Urinary bladder (tissue), 4 donors: ENCODE measurements around the gene RANBP17. TPM values are rescaled to one million over a fixed set of nuclear protein-coding genes. Genes with fewer than 3 reads are reported as not detected.

Source experiments
- DNase-seq: peaks from one replicate; pipeline ENCODE4 v3.0.0-alpha.2; 2015; ENCODE audit errors: extremely low spot score
- H3K27ac ChIP-seq: one replicate; pipeline ENCODE4 v1.5.1; 2013; ENCODE audit warnings: low read depth, mild to moderate bottlenecking, moderate library complexity
- H3K36me3 ChIP-seq: one replicate; pipeline ENCODE4 v1.6.1; 2013; ENCODE audit warnings: mild to moderate bottlenecking, moderate library complexity; ENCODE audit not compliant: insufficient read depth
- H3K4me1 ChIP-seq: one replicate; pipeline ENCODE4 v1.6.1; 2013; ENCODE audit warnings: mild to moderate bottlenecking, moderate library complexity; ENCODE audit not compliant: insufficient read depth
- H3K4me3 ChIP-seq: one replicate; pipeline ENCODE4 v1.5.1; 2013; ENCODE audit warnings: low read depth, low read length
- WGBS: extraction: QIAGEN DNeasy Blood & Tissue Kit; methylation state at CpG from one replicate; pipeline ENCODE4 v1.1.7; 2013; 5-methylcytosine and 5-hydroxymethylcytosine counted together
- polyA plus RNA-seq: library from polyadenylated mRNA; stranded (reverse); fragments of 200-250 nt; gene quantifications from one replicate; pipeline ENCODE4 v1.2.3, GENCODE V29; 2013
- total RNA-seq: library from RNA; depleted of rRNA; stranded (reverse); fragments of >200 nt; gene quantifications from one replicate; pipeline ENCODE4 v1.2.3, GENCODE V29; 2014
- donor health status: healthy with polysubstance abuse.
- donor health status: healthy.

RANBP17 gene
- total and polyA plus RNA-seq, 2 donors = 2.4 to 96.5 TPM

GRCh38 chr5:171102877-171103610 is 241.2 kb downstream of the RANBP17 start:
- 72% methylated on average over 11 of the region's 11 CpGs for WGBS
- no peak overlapping the region for H3K4me3 ChIP-seq
- no peak for DNase-seq

GRCh38 chr5:171107669-171108068 is 245.9 kb downstream of the RANBP17 start:
- WGBS = 91% methylated on average over 4 of the region's 4 CpGs

More at GRCh38 chr5:171102877-171103610, 241.2 kb downstream of the RANBP17 start:
- Histone ChIP-seq H3K27ac (no peak overlapping the region), H3K36me3 (no peaks in the 10 kb centered on the region), H3K4me1 (no peaks in the 10 kb centered on the region)

GRCh38 chr5:171115519-171115918 is 253.7 kb downstream of the RANBP17 start:
- Histone ChIP-seq H3K4me1 (no peaks in the 10 kb centered on the region), H3K4me3 (no peak overlapping the region), H3K27ac (no peak overlapping the region), H3K36me3 (no peaks in the 10 kb centered on the region)
- no peak for DNase-seq
- WGBS = 90% methylated on average over 5 of the region's 5 CpGs

More at GRCh38 chr5:171107669-171108068, 245.9 kb downstream of the RANBP17 start:
- no peak overlapping the region for H3K27ac ChIP-seq
- no peaks in the 10 kb centered on the region for H3K36me3 ChIP-seq
- no peak overlapping the region for H3K4me3 ChIP-seq
- no peak for DNase-seq
- H3K4me1 ChIP-seq = no peaks in the 10 kb centered on the region

GRCh38 chr5:171116719-171117118 is 254.9 kb downstream of the RANBP17 start:
- Histone ChIP-seq H3K4me1 (no peaks in the 10 kb centered on the region), H3K27ac (no peak overlapping the region), H3K36me3 (no peaks in the 10 kb centered on the region), H3K4me3 (no peak overlapping the region)
- DNase-seq = no peak
- whole genome bisulfite sequencing = 92% methylated on average over 2 of the region's 2 CpGs

GRCh38 chr5:171120986-171121622 is 259.3 kb downstream of the RANBP17 start:
- H3K27ac ChIP-seq = no peak overlapping the region
- no peak for DNase-seq
- 88% methylated on average over 15 of the region's 15 CpGs for WGBS
- no peaks in the 10 kb centered on the region for H3K36me3 ChIP-seq
- no peaks in the 10 kb centered on the region for H3K4me1 ChIP-seq
- no peak overlapping the region for H3K4me3 ChIP-seq

- no peak for DNase-seq
- H3K27ac ChIP-seq = no peak overlapping the region
- no peaks in the 10 kb centered on the region for H3K4me1 ChIP-seq
- WGBS = 93% methylated on average over 3 of the region's 3 CpGs
- no peak overlapping the region for H3K4me3 ChIP-seq
- no peaks in the 10 kb centered on the region for H3K36me3 ChIP-seq
Measured at GRCh38 chr5:171121638-171122037, 259.8 kb downstream of the RANBP17 start.

GRCh38 chr5:171122372-171122771 is 260.6 kb downstream of the RANBP17 start:
- Histone ChIP-seq H3K27ac (no peak overlapping the region), H3K36me3 (no peaks in the 10 kb centered on the region), H3K4me1 (no peaks in the 10 kb centered on the region), H3K4me3 (no peak overlapping the region)
- WGBS = 83% methylated on average over 2 of the region's 2 CpGs
- no peak for DNase-seq

- H3K4me1 ChIP-seq = no peaks in the 10 kb centered on the region
- no peaks in the 10 kb centered on the region for H3K36me3 ChIP-seq
- H3K4me3 ChIP-seq = no peak overlapping the region
- 97% methylated on average over 4 of the region's 4 CpGs for WGBS
- DNase-seq = no peak
- H3K27ac ChIP-seq = no peak overlapping the region
Measured at GRCh38 chr5:171123417-171123816, 261.6 kb downstream of the RANBP17 start.

- H3K36me3 ChIP-seq = no peaks in the 10 kb centered on the region
- DNase-seq = no peak
- WGBS = 71% methylated on average over 2 of the region's 2 CpGs
- no peaks in the 10 kb centered on the region for H3K4me1 ChIP-seq
- no peak overlapping the region for H3K4me3 ChIP-seq
- no peak overlapping the region for H3K27ac ChIP-seq
Measured at GRCh38 chr5:171127314-171127713, 265.5 kb downstream of the RANBP17 start.

GRCh38 chr5:171128136-171128535 is 266.3 kb downstream of the RANBP17 start:
- no peak overlapping the region for H3K4me3 ChIP-seq
- 94% methylated on average over 4 of the region's 4 CpGs for WGBS
- no peak overlapping the region for H3K27ac ChIP-seq
- no peak for DNase-seq
- H3K36me3 ChIP-seq = no peaks in the 10 kb centered on the region
- no peaks in the 10 kb centered on the region for H3K4me1 ChIP-seq

- Histone ChIP-seq H3K4me3 (no peak overlapping the region), H3K36me3 (no peaks in the 10 kb centered on the region), H3K4me1 (no peaks in the 10 kb centered on the region), H3K27ac (no peak overlapping the region)
- DNase-seq = no peak
- WGBS = 82% methylated on average over 5 of the region's 5 CpGs
Measured at GRCh38 chr5:171129308-171129707, 267.5 kb downstream of the RANBP17 start.

- Histone ChIP-seq H3K4me3 (no peak overlapping the region), H3K4me1 (no peaks in the 10 kb centered on the region), H3K27ac (no peak overlapping the region), H3K36me3 (no peaks in the 10 kb centered on the region)
- DNase-seq = no peak
Measured at GRCh38 chr5:171131497-171131896, 269.7 kb downstream of the RANBP17 start.

GRCh38 chr5:171137768-171138525 is 276.1 kb downstream of the RANBP17 start:
- Histone ChIP-seq H3K4me1 (no peaks in the 10 kb centered on the region), H3K4me3 (no peak overlapping the region), H3K36me3 (no peaks in the 10 kb centered on the region), H3K27ac (no peak overlapping the region)
- WGBS = 86% methylated on average over 1 of the region's 1 CpG
- DNase-seq = no peak

GRCh38 chr5:171139227-171139626 is 277.4 kb downstream of the RANBP17 start:
- DNase-seq = no peak
- H3K27ac ChIP-seq = no peak overlapping the region
- no peak overlapping the region for H3K4me3 ChIP-seq
- H3K4me1 ChIP-seq = no peaks in the 10 kb centered on the region
- no peaks in the 10 kb centered on the region for H3K36me3 ChIP-seq
